A204.1 (cell line): ENCODE data around the gene ARID4A.
A peak's percentile ranks its signal among the peaks of the same experiment; 100 is the strongest.
"Not testable (repeated sequence)": the region's sequence is repeated elsewhere in the genome, so short reads cannot be mapped to it uniquely, and the experiment has no call there.

Experiments
- FAIRE-seq: peaks from 2 replicates; lab custom pipeline; 2012; peaks lifted over from hg19 to GRCh38; lab: Jason Lieb, UNC

ARID4A gene

DNA sequence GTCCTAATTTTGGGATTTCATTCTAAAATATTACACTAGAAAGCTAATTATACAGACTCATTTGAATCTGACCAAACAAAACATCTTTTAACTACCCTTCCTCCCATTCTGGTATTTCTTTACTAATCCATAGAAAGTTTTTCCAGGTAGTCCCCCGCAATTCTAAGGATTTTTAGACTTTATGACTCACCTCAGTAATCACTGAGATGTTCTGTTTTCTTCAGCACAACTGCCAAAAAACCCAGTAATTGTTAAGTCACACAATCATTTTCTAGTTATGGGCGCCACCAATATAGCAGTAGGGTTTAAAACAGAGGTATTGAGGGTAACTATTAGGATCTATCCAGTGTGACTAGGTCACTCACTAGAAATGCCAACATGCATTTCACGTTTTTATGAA, 1.6 kb upstream of the ARID4A start:
- FAIRE-seq: no peak

DNA sequence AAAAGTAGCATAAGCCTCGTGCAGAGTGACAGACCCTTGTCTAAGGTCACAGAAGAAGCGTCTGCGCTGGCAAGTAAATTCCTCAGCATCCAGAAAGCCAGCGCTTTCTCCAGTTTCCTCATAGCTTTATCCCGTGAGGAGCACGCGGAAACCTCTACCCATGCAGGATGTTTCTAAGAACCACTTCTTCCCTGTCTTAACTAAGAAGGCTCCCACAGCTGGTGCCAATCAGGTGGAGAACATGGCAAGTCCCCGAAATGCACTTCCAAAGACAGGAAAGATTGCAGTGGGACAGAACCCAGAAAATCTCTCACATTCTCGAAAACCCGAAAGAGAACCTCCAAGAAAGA, 968 bp upstream of the ARID4A start:
- FAIRE-seq: no peak

DNA sequence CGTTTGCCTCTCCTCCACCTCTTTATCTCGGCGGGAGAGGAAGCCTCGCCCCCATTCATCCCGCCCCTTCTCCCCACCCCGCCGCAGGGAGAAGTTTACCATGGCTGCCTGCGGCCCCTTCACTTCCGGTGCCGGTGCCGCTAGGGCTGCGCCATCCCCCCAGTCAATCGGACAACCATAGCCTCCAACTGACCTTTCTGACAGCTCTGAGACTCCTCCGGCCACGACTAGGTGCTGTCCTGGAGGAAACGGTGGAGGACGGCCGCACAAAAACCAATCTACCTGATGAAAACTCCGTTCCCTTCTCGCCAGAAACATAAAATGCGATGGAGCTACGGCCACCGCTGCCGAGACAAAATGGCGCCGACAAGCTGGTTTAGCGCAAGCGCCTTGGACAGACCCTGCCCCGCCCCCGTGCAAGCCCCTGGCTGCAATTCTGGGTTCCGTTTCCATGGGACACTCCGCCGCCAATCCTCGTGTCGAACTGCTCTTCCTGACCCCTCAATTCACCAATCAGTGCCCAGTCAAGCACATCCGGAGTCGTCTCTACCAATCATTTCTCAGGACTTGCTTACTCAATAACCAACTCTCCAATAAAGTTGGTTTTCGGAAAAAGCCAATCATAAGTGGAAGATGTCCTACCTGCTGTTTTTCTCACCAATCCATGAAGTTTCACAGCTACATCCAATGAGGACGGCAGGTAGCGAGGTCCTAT, 436 bp upstream of the ARID4A start:
- peak; percentile 100 for FAIRE-seq

DNA sequence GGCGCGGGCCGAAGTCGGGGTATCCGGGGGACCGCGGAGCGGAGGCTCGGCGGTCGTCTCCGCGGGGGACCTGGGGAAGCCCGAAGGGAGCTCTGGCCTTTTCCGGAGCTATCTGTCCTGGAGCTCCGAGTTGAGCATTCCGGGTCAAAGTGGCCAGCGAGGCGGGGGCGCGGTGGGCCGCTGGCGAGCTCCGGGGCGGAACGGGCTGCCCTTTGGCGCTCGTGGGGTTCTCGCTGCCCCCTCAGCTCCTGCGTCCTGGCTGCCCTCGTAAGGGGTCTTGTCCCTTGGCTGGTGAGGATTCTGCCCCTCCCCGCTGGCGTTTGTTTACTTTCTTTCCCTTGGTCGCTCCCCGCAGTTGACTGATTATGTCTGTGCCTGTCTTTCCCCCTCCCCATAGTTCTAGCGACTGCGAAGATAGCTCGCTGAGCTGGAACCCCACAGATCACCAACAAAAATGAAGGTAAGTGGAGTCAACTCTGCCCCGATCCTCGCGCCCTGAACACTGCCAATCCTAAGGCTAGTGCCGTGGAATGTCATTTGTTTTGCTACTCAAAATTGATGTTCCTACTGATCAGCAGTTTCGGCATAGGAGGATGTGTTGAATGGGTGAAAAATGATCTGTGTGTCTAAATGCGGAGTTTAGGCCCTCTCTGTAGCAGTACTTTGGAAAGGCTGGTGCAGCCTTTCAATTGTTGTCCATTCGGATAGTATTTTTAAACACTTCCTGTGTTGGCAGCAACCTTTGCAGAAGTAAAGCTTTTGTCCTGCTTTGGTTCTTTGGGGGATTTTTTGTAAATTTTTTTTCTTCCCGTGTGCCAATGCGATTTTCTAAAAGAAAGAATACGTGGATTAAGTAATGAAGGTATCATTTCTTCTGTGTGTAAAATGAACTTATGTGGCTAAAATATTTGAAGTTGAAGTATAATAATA, 1.3 kb downstream of the ARID4A start:
- no peak for FAIRE-seq

DNA sequence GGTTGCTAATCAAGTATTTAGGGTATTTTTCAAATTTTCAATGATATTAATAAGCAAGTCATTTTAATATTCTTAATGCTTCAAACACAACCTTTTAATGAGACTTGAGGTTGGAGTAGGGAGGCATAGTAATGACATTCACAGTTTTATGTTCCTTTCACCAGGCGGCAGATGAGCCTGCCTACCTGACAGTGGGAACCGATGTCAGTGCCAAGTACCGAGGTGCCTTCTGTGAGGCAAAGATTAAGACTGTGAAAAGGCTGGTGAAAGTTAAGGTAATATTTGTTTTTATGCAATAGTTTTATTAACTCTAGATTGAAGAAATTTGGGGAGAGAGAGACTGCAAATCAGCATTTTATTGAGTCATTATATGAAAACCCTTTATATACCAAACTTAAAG, 3.1 kb downstream of the ARID4A start:
- FAIRE-seq: no peak

DNA sequence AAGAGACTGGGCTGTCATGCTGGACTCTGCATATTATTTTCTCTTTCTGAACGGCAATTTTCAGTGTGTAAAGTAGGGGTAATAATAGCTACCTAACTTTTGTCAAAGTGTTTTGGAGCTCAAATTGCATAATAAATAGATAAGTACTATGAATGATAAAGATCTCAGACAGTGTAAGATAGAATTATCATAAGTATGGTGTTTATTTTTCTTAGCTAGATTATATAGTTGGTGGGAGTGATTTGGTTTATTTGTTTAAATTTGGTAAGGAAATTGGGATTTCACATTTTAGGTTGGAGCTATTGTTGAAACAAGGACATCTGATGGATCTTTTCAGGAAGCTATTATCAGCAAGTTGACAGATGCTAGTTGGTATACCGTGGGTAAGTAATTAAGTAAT, 7.4 kb downstream of the ARID4A start:
- FAIRE-seq: no peak

DNA sequence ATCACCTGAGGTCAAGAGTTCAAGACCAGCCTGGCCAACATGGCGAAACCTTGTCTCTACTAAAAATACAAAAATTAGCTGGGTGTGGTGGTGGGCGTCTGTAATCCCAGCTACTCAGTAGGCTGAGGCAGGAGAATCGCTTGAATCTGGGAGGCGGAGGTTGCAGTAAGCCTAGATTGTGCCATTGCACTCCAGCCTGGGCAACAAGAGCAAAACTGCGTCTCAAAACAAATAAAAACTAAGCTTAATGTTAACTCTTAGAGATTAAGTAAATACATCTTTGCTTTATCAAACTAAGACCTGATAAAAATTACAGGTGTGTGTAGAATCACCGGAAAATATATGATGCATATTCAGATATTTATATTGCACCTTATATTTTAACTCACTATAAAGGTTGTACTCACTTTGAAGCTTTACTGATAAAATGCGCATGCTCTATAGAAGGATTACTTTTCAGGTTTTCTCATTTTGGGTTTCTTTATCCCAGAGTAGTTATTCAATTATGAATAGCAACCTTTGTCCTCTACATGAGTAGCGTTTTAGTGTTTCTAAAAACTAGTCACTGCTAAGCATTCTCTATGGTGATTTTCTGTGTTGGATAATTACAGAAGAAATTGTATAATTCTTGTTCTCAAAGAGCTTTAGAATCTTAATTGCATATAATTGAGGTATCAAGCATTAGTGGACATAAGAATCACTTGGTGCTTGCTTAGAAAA, 9.4 kb downstream of the ARID4A start:
- no peak for FAIRE-seq

DNA sequence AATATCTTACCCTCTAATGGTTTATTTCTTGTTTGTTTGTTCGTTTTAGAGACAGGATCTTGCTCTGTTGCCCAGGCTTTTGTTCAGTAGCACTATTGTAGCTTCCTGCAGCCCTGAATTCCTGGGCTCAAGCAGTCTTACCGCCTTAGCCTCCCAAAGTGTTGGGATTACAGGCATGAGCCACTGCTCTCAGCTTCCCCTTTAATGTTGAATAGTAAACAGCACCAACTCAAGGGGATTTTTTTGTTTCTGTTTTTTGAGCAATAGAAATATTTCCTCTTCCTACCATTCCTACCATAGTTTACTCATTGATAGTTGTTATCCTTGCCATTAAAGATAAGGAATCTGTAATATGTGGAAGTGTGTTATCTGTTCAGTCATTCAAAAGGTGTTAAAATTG, 10.7 kb downstream of the ARID4A start:
- no peak for FAIRE-seq

DNA sequence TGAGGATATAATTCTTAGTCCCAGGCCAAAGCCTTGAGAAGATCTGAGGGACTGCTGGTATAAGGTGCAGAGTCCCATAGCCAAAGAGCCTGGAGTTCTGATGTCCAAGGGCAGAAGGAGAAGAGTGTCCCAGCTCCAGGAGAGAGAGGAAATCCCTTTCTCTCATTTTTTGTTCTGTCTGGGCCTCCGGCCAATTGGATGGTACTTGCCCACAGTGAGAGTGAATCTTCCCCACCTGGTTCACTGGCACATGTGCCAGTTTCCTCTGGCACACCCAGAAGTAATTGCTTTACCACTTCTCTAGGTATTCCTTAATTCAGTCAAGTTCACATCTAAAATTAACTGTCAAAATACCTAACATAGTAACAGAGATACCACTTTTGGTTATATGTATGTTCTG, 15.3 kb downstream of the ARID4A start:
- no peak for FAIRE-seq

DNA sequence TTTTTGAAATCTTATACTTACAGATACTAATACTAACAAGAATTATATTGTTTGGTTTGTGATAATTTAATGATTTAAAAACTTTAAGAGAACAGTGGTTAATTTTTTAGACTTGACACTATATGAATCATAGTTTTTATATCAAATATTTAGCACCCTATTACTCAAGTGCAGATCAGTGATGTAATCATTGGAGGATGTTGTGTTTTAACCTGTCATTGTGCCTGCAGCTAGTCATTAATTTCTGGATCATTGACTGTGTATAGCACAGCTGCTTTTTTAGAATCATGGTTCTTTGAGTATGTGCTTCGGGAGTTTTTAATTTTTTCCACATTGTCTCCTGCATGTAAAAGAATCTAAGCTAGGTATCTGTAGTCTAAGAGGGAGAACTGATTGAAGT, 17.3 kb downstream of the ARID4A start:
- no peak for FAIRE-seq

DNA sequence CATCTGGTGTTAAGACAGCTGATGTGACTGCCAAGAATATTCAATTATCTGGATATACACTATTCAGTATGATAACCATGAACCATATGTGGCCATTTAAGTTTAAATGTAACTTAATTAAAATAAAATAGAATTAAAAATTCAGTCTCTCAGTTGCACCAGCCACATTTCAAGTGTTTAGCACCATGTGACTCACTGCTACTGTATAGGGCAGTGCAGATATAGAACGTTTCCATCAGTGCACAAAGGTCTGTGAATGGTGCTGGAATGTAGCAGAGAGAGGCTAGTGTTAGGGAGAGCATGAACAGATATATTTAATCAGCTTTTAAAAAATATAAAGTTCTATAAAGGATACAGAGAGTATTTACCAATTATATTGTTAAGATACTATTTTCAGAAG, 28.7 kb downstream of the ARID4A start:
- no peak for FAIRE-seq

DNA sequence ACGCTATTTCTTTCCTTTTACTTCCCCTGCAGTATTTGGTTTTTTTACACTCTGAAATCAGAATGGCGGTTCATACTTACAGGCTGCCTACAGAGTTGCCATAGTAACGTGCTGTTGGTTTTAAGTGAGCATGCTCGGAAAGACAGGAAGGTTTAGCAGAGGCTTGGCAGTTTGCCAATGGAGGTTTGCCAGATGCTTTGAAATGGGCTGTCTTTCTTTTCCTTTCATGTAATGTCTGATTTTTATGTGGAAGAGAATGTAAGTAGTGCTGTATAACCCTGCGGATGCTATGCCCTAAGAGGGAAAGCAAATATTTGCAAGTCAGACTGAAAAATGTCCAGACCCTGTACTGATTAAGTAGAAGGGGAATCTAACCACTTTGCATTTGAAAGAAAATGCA, 32.8 kb downstream of the ARID4A start:
- FAIRE-seq: peak; percentile 48

DNA sequence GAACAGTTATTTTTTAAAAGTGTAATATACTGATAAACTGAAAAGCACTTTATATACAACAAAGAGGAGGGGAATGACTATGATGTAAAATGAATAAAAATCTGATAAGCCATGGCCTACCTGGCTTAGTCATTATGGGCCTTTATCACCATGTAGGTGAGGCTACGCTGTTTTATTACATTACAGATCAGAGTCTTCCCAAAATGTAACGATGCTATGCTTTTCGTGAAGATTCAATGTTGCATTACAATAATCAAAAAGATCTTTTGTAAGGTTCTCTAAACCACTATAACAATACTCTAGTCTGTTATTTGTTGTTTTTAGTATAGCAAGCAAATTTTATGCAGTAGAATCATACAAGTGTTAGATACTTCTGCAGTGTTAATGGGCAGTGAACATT, 34.2 kb downstream of the ARID4A start:
- FAIRE-seq: no peak

DNA sequence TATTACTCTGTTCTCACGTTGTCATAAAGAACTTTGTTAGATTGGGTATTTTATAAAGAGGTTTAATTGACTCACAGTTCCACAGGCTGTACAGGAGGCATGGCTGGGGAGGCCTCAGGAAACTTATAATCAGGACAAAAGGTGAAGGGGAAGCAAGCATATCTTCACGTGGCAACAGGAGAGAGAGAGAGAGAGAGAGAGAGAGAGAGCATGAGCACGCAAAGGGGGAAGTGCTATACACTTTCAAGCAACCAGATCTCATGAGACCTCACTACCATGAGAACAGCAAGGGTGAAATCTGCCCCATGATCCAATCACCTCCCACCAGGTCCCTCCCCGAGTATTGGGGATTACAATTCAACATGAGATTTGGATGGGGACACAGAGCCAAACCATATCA, 41.3 kb downstream of the ARID4A start:
- not testable (repeated sequence) for FAIRE-seq

DNA sequence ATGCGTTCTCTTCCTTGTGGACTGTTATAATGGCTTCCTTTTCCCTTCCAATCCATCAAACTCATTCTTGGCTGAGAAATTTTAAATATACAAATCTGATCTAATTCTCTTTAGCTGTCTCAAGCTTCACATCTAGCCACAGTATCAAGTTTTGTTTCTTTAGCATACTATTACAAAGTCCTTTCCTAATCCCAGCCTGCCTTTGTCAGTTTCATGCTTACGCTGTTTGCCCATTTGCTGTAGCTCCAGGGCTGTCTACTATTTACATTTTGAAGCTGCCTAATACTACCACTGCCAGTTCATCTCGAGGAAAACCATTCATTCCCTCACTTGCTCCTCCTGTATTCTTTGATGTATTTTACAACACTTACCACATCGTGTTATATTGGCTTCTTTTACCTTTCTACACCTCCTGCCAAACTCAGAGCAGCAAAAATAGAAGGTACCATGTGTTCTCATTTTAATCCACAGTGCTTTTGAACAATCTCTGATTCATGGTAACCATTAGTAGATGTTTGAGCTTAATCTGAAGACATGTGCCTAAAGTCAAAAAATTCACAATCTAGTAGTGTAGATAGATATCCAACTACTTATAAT, 42.9 kb downstream of the ARID4A start:
- no peak for FAIRE-seq

DNA sequence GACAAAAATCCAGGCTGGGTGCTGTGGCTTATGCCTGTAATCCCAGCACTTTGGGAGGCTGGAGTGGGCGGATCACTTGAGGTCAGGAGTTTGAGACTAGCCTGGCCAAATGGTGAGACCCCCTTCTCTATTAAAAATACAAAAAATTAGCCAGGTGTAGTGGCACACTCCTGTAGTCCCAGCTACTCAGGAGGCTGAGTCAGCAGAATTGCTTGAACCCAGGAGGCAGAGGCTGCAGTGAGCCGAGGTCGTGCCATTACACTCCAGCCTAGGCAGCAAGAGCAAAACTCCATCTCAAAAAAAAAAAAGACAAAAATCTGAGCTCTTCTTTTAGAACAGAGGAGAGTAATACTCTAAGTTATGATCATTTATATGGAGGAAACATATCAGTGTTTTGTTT, 45.2 kb downstream of the ARID4A start:
- FAIRE-seq: not testable (repeated sequence)

DNA sequence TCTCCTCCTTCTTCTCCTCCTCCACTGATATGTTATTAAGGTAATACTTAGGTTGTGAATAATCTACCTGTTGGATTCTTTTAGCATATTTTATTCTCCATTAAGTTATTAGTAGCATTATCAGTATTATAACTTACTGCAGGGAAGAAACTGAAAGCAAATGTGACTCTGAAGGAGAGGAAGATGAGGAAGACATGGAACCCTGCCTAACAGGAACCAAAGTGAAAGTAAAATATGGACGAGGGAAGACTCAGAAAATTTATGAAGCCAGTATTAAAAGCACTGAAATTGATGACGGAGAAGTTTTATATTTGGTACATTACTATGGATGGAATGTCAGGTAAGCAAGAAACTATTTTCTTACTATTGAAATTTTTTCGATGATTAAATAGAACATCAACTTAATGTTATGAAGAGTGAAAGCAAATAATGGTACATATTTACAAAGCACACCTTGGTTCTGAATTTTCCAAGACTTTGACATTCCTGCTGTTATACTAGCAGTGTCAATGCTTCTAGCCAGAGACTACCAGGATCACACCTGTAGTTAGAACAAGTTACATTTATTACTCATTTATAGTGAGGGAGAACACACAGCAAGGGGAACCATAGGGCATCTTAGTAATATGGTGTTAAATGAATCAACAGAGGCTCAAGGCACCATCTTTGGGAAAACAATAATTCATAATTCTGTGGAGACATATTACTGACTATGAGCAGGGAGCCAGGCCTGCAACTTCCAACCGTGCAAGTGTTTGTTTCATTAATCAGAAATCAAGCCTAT, 55.4 kb downstream of the ARID4A start:
- peak; percentile 73 for FAIRE-seq

DNA sequence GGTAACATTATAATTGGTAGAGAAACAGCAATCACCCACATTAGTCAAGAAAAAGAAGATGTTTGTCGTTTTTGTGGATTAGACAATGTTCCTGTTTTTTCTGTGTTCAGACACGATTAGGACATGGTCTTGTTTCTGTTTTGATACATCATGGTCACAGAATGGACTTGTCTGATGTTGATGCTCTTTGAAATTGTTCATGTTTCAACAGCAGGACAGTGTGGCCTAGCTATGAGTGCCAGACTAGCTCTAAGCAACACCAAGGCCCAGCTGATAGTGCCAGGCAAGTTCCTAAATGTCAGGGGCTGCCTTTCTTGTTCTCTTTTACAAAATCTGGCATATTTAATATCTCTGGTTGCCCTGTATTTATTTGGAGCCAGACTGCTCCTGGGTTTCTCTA, 56.5 kb downstream of the ARID4A start:
- no peak for FAIRE-seq

DNA sequence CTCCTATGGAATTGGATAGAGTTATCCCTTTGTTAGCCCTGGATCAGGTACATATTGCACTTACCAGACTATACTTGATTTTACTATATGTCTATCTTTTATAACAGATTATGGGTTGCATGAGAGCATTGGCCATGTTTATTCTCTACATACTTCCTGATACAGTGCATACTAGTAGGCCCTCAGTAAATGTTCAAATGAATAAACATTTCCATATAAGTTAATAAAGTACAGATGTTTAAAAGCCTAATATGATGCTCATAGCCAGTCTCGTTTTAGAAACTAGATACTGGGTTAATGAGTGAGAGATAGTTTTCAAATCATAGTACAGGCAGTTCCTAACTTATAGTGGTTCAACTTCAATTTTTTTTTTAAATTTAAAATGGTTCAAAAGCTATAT, 57.9 kb downstream of the ARID4A start:
- no peak for FAIRE-seq

DNA sequence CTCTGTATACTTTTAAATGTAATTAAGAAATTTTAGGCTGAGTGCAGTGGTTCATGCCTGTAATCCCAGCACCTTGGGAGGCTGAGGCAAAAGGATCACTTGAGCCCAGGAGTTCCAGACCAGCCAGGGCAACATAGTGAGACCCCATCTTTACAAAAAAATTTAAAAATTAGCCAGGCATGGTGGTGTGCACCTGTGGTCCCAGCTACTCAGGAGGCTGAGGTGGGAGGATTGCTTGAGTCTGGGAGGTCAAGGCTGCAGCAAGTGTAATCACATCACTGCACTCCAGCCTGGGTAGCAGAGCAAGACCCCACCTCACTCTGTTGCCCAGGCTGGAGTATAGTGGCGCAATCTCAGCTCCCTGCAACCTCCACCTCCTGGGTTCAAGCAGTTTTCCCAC, 63.9 kb downstream of the ARID4A start:
- FAIRE-seq: not testable (repeated sequence)

DNA sequence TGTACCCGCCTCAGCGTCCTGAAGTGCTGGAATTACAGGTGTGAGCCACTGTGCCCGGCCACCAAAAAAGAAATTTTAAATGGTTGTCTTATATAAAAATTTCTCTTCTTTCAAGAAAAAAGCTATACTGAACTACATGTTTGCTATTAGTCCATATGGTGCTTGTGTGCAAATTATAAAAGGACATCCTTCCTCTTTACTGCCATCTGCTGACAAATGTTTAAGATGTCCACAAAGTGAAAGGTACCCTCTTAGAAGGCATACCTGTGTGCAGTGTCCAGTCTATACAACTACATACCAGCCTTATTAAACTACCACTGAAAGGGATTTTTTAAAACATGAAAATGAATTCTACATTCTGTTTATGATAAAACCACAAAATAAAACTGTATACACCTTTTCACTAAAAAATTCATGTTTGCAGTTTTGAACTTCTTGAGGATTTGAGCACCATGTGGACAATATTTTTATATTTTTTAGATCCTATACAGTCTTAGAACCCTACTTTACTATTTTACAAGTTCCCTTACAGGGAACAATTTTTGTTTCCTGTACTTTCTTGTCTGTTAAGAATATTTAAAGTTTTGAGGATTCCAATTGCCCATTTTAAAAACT, 64.5 kb downstream of the ARID4A start:
- peak; percentile 92 for FAIRE-seq
